Neural cell (in vitro differentiated cells): ENCODE data around the gene GXYLT2. TPM values are rescaled to one million over a fixed set of nuclear protein-coding genes. Genes with fewer than 3 reads are reported as not detected.

Experiments used
- H2AFZ ChIP-seq: fragments of 200-600, 300-800 bp; sonication (generic), shearing (Covaris generic); 2 replicates; pipeline ENCODE4 v1.6.0; 2014; ENCODE audit warnings: low read depth, mild to moderate bottlenecking, antibody characterized with exemption, low read length, moderate library complexity
- H3F3A ChIP-seq: fragments of 200-600 bp; shearing (Covaris generic); 2 replicates; pipeline ENCODE4 v1.6.1; 2016; ENCODE audit warnings: mild to moderate bottlenecking, moderate library complexity, mixed read lengths, antibody characterized with exemption, low read length; ENCODE audit not compliant: insufficient read depth, poor library complexity, severe bottlenecking
- H3K27ac ChIP-seq: fragments of 200-600, 300-800 bp; sonication (generic), shearing (Covaris generic); 2 replicates; pipeline ENCODE4 v1.5.1; 2014; ENCODE audit warnings: mild to moderate bottlenecking, low read length, moderate library complexity
- H3K27me3 ChIP-seq: fragments of 300-800, 200-600 bp; sonication (generic), shearing (Covaris generic); 2 replicates; pipeline ENCODE4 v1.6.0; 2014; ENCODE audit warnings: mild to moderate bottlenecking, low read depth, low read length, moderate library complexity; ENCODE audit not compliant: insufficient read depth
- H3K36me3 ChIP-seq: fragments of 300-800, 200-600 bp; sonication (generic), shearing (Covaris generic); 2 replicates; pipeline ENCODE4 v1.5.1; 2014; ENCODE audit warnings: mild to moderate bottlenecking, antibody characterized with exemption, low read length, moderate library complexity; ENCODE audit not compliant: insufficient read depth
- H3K4me2 ChIP-seq: fragments of 300-800, 200-600 bp; sonication (generic), shearing (Covaris generic); 2 replicates; pipeline ENCODE4 v1.6.0; 2014; ENCODE audit warnings: mild to moderate bottlenecking, low read length
- H3K4me3 ChIP-seq: fragments of 300-800, 200-600 bp; sonication (generic), shearing (Covaris generic); 2 replicates; pipeline ENCODE4 v1.5.1; 2014; ENCODE audit warnings: mild to moderate bottlenecking, low read length, moderate library complexity
- H3K79me2 ChIP-seq: fragments of 200-600 bp; shearing (Covaris generic); replicated peaks from 2 replicates; pipeline ENCODE4 v1.6.0; 2014; ENCODE audit warnings: mild to moderate bottlenecking, low read length, moderate library complexity; ENCODE audit not compliant: insufficient read depth
- H3K9ac ChIP-seq: fragments of 300-800, 200-600 bp; sonication (generic), shearing (Covaris generic); 2 replicates; pipeline ENCODE4 v1.6.1; 2016; ENCODE audit warnings: mild to moderate bottlenecking, low read length, mixed read lengths
- H3K9me2 ChIP-seq: fragments of 200-600 bp; shearing (Covaris generic); 2 replicates; pipeline ENCODE4 v1.6.1; 2016; ENCODE audit warnings: mild to moderate bottlenecking, low read length, mixed read lengths; ENCODE audit not compliant: insufficient read depth
- H3K9me3 ChIP-seq: fragments of 200-600, 300-800 bp; sonication (generic), shearing (Covaris generic); 2 replicates; pipeline ENCODE4 v1.6.1; 2016; ENCODE audit warnings: mild to moderate bottlenecking, mixed run types, low read length, moderate library complexity, mixed read lengths
- H4K20me1 ChIP-seq: fragments of 200-600 bp; shearing (Covaris generic); 2 replicates; pipeline ENCODE4 v1.6.1; 2016; ENCODE audit warnings: mild to moderate bottlenecking, mixed run types; ENCODE audit not compliant: insufficient read depth
- CTCF ChIP-seq: fragments of 450-650 bp; IDR thresholded peaks from 2 replicates; pipeline ENCODE4 v1.5.1; 2014; ENCODE audit warnings: antibody characterized with exemption, mild to moderate bottlenecking, moderate library complexity; ENCODE audit not compliant: poor library complexity, severe bottlenecking
- EP300 ChIP-seq: fragments of 450-650 bp; conservative IDR thresholded peaks from 2 replicates; pipeline ENCODE4 v1.6.1; 2014; ENCODE audit warnings: antibody characterized with exemption, mild to moderate bottlenecking, moderate library complexity; ENCODE audit not compliant: poor library complexity, severe bottlenecking
- EZH2 ChIP-seq: fragments of 200-600, 300-800 bp; shearing (Covaris generic), sonication (generic); IDR thresholded peaks from 2 replicates; pipeline ENCODE4 v1.6.1; 2014; ENCODE audit warnings: antibody characterized with exemption, low read length, borderline replicate concordance, mild to moderate bottlenecking; ENCODE audit not compliant: insufficient read depth, poor library complexity, severe bottlenecking
- MXI1 ChIP-seq: fragments of 450-650 bp; conservative IDR thresholded peaks from 2 replicates; pipeline ENCODE4 v1.6.1; 2014; ENCODE audit warnings: antibody characterized with exemption, mild to moderate bottlenecking; ENCODE audit not compliant: poor library complexity, severe bottlenecking
- POLR2AphosphoS5 ChIP-seq: IDR thresholded peaks from 2 replicates; pipeline ENCODE4 v1.6.1; 2012
- RAD21 ChIP-seq: fragments of 450-650 bp; conservative IDR thresholded peaks from 2 replicates; pipeline ENCODE4 v1.6.1; 2014; ENCODE audit warnings: antibody characterized with exemption, mild to moderate bottlenecking, moderate library complexity
- SMC3 ChIP-seq: fragments of 450-650 bp; conservative IDR thresholded peaks from 2 replicates; pipeline ENCODE4 v1.6.1; 2014; ENCODE audit warnings: antibody characterized with exemption, mild to moderate bottlenecking, moderate library complexity; ENCODE audit not compliant: poor library complexity
- TAF1 ChIP-seq: IDR thresholded peaks from 2 replicates; pipeline ENCODE4 v1.6.1; 2012; ENCODE audit warnings: low read depth
- polyA plus RNA-seq: library from polyadenylated mRNA; depleted of rRNA; stranded (reverse); fragments of >200 nt; gene quantifications from 2 replicates; pipeline ENCODE4 v1.2.3, GENCODE V29; 2014
- TF ChIP-seq, protein P1 (sequence below): IDR thresholded peaks from 2 replicates; pipeline ENCODE4 v1.6.1; 2012; ENCODE audit warnings: borderline replicate concordance

GXYLT2 gene
- polyA plus RNA-seq, 1 donor from 2014 or later: 0.48 TPM

- H3K4me2 ChIP-seq: no peak overlapping the region
- no peak overlapping the region for H2AFZ ChIP-seq
- no peak for TF ChIP-seq TAF1
- no peak for TF ChIP-seq MXI1
- no peak for TF ChIP-seq RAD21
- TF ChIP-seq EZH2: no peak
- no peak for TF ChIP-seq EP300
- TF ChIP-seq, protein P1, sequence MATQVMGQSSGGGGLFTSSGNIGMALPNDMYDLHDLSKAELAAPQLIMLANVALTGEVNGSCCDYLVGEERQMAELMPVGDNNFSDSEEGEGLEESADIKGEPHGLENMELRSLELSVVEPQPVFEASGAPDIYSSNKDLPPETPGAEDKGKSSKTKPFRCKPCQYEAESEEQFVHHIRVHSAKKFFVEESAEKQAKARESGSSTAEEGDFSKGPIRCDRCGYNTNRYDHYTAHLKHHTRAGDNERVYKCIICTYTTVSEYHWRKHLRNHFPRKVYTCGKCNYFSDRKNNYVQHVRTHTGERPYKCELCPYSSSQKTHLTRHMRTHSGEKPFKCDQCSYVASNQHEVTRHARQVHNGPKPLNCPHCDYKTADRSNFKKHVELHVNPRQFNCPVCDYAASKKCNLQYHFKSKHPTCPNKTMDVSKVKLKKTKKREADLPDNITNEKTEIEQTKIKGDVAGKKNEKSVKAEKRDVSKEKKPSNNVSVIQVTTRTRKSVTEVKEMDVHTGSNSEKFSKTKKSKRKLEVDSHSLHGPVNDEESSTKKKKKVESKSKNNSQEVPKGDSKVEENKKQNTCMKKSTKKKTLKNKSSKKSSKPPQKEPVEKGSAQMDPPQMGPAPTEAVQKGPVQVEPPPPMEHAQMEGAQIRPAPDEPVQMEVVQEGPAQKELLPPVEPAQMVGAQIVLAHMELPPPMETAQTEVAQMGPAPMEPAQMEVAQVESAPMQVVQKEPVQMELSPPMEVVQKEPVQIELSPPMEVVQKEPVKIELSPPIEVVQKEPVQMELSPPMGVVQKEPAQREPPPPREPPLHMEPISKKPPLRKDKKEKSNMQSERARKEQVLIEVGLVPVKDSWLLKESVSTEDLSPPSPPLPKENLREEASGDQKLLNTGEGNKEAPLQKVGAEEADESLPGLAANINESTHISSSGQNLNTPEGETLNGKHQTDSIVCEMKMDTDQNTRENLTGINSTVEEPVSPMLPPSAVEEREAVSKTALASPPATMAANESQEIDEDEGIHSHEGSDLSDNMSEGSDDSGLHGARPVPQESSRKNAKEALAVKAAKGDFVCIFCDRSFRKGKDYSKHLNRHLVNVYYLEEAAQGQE: no peak
- no peak for TF ChIP-seq SMC3
- no peak for TF ChIP-seq CTCF
- no peak for TF ChIP-seq POLR2AphosphoS5
- H3K27me3 ChIP-seq: no peaks in the 10 kb centered on the region
- H3K27ac ChIP-seq: no peak overlapping the region
- no peaks in the 10 kb centered on the region for H4K20me1 ChIP-seq
- H3F3A ChIP-seq: no peaks in the 10 kb centered on the region
- H3K9me3 ChIP-seq: no peaks in the 10 kb centered on the region
- no peak overlapping the region for H3K9ac ChIP-seq
- H3K79me2 ChIP-seq: no peaks in the 10 kb centered on the region
- no peaks in the 10 kb centered on the region for H3K36me3 ChIP-seq
- no peak overlapping the region for H3K4me3 ChIP-seq
- H3K9me2 ChIP-seq: no peaks in the 10 kb centered on the region
These were observed 63.0 kb downstream of the GXYLT2 start for GRCh38 chr3:72950801-72951200.

DNA sequence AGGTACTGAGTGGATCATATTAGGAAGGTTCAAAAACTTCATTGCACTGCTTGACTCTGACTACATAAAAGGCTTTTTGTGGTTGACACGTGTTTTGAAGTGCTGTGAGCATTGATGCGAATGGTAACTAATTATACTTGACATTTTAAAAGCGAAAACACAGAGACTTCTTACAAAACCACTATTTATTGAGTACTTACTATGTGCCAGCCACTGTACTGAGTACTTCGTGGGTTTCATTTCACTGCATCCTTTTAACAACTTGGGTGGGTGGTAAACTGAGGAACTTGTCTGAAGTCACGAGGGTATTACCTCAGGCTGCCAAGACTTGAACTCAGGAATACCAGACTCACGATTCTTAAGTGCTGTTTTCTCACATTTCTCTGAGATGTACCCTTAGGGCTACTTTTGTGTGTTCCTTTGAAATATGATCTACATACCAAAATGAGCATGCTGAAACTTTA, 63.4 kb downstream of the GXYLT2 start:
- Histone ChIP-seq H3K9ac (no peak overlapping the region), H2AFZ (no peak overlapping the region), H3K36me3 (no peaks in the 10 kb centered on the region), H3K9me3 (no peaks in the 10 kb centered on the region), H3K79me2 (no peaks in the 10 kb centered on the region), H3K4me2 (no peak overlapping the region), H3K27ac (no peak overlapping the region), H3F3A (no peaks in the 10 kb centered on the region), H4K20me1 (no peaks in the 10 kb centered on the region), H3K27me3 (no peaks in the 10 kb centered on the region), H3K9me2 (no peaks in the 10 kb centered on the region), H3K4me3 (no peak overlapping the region)
- TF ChIP-seq EP300: no peak
- TF ChIP-seq POLR2AphosphoS5: no peak
- TF ChIP-seq EZH2: no peak
- no peak for TF ChIP-seq RAD21
- TF ChIP-seq, protein P1: no peak
- no peak for TF ChIP-seq CTCF
- no peak for TF ChIP-seq TAF1
- no peak for TF ChIP-seq MXI1
- no peak for TF ChIP-seq SMC3
